GM19452 (cell line): ENCODE results near the gene TMCC1.
A peak's percentile ranks its signal among the peaks of the same experiment; 100 is the strongest.
"Not testable (repeated sequence)": the region's sequence is repeated elsewhere in the genome, so short reads cannot be mapped to it uniquely, and the experiment has no call there.

Experiments used
- ATAC-seq: cut with Tn5 transposase; IDR thresholded peaks from one replicate; pipeline ENCODE4 v1.9.1; 2021; ENCODE audit not compliant: unreplicated experiment

TMCC1 gene

DNA sequence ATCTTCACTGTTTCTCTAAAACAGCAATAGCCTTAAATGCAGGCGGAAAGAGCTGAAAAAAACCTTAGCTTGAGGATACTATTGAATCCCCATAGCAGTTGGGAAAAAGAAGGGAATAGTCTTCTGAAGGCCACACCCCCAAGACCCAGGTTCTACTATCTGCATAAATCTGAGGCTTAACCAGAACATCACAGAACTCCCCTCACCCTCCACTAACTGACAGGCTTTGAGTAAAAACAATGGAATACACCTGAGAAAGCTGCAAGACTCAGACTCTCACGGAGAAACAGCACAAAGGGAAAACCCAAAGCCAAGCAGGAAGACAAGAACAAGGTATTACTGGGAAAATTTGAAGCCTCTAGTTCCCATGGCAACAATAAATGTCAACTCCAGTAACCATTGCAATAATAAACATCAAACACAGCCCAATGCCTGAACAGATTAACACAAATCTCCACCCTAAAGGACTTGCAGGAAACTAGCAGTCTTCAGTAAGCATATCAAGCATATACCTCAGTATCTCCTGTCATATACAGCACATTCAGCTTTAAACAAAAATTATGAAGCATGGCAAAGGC lies 56.4 kb downstream of the TMCC1 start:
- ATAC-seq: no peak

DNA sequence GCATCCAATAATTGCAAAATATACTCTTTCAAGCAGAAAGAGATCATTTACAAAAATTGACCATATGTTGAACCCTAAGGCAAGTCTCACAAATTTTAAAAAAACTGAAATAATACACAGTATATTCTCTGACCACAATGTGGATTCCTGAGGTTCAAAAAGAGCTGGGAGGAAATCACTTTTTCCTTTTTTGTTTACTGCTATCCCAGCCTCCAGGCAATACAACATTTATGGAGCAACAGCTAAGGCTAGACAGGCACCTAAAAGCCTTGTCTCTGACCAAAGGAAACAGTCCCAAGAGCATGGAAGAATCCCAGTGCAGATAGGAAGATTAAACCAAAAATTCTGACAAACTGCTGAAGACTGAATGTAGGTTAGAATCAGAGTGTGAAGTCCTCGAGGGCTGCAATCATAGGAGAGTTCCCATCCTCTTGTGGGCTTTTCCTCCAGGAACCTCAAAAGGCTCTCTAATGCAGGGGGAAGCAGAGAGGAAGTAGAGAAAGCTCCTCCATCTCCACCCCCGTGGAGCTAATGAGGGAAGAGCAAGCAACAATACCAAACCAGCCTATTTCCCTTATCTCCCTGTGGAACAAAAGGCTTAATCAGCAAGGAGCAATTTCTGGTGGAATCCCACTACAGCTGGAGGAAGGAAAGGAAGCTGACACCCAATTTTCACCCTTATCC lies 57.0 kb downstream of the TMCC1 start:
- ATAC-seq: no peak

DNA sequence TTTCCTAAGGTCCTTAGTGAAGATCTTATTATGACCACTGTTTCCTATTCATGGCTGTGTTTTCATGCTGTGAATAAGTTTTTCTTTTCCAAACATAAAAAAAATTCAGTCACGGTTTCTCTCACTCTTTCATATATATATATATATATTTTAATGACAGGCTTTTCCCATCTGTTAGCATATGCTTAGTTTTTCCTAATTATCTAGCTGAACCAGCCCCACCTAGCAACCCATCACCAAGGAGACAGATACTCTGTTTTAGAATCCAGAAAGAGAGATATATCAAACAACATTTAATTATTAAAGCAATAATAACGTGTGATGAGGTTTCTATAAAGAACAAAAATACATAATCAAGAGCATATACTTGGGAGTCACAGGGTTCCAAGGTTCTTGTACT lies 58.3 kb downstream of the TMCC1 start:
- no peak for ATAC-seq

DNA sequence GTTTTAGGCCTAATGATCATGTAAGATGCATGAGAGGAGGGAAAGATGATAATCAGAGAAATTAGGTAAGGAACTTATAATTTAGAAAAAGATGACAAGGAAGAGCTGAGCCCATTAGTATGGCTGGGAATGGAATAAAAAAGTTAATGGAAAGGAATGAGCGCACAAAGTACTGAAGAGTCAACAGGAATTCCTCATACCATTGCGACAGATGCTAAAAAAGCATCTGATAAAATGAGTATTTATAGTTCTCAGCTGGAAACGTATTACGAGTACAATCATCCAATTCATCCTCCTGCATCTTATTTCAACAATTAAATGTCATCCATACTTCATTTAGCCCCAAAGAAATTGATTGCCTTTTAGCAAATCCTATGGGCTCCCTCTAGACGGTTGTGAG lies 58.9 kb downstream of the TMCC1 start:
- no peak for ATAC-seq

DNA sequence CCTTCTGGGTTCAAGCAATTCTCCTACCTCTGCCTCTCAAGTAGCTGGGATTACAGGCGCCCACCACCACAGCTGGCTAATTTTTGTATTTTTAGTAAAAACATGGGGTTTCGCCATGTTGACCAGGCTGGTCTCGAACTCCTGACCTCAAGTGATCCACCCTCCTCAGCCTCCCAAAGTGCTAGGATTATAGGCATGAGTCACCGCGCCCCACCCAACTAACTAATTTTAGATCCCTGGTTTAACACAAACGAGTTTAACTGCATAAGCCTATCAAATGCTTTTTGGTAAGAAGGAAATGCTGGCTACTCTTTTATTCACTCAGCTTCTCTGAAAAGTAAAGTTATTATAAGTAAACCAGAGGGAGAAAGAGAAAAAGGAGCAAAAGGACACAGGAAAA lies 61.6 kb downstream of the TMCC1 start:
- ATAC-seq: not testable (repeated sequence)

DNA sequence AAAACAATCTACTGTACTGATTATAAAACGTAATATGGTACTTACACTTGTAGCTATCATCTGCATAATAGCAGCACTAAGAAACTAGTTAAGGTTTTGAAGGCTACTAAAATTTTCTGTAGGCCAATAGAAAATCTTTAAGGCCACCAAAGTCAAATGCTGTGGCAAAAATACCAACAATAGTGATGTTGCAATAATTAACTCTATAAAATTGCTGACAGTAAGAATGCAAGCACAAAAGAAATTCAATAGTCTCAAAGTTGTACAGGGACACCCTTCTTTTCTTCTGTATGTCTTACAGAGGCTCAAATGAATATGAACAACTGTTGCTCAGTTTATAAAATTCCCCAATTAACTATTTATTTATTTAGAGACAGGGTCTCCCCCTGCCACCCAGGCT lies 62.0 kb downstream of the TMCC1 start:
- ATAC-seq: no peak

DNA sequence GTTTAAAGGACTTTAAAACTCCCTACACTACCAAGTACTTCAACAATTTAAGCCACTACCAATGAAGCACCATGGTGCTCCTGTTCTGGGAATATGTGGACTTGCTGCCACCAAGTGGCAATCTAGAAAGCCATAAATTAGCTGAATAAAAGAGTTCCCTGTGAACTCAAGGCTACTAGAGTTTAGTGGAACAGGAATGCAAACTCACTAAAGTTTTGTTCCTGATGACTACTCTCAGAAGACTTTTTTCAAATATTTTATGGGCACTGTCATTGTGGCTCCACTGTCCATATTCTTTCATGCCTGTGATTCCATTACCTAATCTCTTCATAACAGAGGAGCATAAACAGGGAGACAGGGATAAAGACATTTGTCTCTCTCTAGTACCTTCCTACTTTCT lies 63.9 kb downstream of the TMCC1 start:
- ATAC-seq: no peak

DNA sequence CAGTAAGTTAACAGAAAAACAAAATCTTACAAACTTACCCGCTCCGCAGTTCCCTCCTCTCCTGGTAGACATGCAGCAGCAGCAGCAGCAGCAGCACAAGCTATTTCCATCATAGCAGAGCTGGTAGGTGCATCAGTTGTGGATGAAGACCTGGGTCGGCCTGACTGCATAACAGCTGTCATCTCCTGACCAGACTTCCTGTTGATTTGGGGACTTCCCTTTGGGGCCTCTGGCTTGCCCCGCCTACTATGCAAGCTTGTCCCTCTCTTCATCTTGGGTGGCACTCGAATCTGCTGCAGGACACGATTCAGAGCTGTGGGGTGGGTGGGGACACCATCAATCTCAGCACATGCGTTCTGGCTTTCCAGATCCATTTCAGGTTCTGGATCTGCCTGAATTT lies 65.7 kb downstream of the TMCC1 start:
- peak; percentile 82 for ATAC-seq

DNA sequence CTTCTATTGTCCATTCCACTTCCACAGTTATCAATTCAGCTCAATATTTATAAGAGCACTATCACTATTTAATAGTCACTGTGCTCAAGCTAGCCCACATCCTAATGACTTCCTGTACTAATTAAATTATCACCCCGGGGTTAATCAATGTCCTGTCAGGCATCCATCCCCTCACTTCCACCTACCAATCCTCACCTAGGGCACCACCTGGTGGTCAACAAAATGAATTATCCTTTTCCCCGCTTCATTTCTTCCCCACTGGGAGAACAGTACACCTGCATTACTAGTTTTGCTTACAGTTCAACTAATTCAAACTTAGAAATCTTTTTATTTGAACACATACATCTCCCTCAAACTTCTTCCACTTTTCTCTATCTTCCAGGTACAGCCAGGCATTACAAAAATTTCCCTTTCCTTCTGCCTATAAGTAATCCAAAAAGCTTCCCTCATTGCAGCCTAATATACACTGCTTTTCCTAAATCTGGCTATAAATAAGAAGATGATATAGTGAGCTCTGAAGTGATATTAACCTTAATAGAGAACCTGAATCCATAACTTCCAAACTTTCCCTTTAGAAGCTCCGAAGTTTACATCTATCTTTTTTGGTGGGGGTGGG lies 68.5 kb downstream of the TMCC1 start:
- ATAC-seq: no peak

DNA sequence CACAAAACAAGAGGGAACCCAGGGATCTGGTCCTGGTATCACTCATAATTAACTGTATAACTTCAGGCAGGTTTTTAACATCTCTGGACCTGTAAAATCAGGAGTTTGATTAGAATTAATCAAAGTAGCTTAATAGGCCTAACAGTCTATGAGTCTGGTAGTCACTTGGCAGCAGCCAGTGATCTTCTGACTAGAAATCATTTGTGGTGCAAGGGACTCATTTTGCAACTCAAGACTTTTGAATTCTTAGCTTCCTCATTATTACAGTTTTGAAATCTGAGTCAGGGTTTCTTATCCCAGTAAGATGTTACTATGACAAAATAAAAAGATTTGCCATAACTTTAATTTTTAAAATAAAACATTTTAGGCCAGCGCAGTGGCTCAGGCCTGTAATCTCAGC lies 70.8 kb downstream of the TMCC1 start:
- no peak for ATAC-seq

DNA sequence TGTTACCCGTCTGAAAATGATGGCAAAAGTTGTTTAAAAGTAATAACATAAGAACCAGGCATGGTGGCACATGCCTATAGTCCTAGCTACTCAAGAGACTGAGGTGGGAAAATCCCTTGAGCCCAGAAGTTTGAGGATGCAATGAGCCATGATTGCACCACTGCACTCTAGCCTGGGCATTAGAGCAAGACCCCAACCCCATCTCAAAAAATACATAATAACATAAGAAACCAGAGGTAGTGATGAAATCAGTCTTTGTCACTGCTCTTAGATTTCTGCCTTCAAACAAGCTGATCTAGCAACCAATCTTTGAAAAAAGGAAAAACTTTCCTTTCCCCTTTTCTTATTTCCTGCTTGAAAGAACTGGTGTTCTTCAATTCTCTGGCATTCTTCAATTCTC lies 71.3 kb downstream of the TMCC1 start:
- no peak for ATAC-seq

DNA sequence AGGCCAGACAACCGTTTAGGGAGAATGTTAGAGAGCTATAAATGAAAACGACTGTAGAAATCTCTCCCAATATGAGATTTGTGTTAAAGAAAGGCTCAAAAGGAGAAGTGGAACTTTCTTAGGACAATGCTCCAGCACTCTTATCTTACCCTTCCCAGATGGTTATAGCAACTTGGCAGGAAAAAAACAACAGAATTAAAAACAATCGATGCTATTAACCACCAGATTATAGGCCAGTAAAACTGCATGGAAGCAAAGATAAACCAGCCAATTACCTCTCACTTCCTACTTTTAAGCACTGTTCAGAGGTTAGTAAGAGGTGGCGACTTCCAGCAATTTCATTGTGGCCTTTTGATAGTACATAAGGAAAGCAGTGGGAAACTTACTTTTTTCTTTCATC lies 72.9 kb downstream of the TMCC1 start:
- ATAC-seq: no peak

DNA sequence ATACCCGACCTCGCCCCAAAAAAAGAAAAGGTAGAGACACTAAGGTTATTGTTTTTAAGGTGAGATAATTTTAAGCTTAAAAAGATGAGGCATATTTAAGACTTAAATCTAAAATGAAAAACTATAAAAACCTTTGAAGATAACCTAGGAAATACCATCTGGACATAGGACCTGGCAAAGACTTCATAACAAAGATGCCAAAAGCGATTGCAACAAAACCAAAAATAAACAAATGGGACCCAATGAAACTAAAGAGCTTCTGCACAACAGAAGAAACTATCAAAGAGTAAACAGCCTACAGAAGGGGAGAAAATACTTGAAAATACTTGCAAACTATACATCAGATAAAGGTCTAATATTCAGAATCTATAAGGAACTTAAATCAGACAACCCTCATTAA lies 80.9 kb downstream of the TMCC1 start:
- ATAC-seq: no peak

DNA sequence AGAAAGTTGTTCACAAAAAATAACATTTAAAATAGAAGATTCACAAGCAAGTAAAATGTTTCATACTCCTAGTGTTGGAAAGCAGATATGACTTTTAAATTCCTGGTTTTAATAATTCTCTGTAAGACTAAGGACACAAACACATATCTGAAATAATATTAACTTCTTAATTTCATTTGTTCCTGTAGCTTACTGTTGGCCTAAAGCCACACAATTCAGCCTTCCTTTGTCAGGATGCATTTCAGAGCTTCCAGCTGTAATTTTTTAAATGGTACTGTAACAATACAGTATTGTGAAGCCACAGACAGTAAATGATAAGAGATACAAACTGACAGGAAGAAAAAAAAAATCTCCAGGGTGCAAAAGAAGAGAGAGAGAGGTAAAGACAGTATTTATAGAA lies 84.2 kb downstream of the TMCC1 start:
- ATAC-seq: no peak

DNA sequence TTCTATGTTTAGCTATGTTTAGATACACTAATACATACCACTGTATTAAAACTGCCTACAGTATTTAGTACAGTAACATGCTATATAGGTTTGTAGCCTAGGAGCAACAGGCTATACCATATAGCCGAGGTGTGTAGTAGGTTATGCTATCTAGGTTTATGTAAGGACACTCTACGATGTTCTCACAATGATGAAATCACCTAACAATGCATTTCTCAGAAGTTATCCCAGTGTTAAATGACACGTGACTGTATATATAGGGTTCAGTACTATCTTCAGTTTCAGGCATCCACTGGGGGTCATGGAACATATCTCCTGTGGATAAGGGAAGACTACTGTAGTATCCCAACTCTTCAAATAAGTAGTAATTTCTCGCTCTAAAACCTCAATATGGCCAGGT lies 97.4 kb downstream of the TMCC1 start:
- no peak for ATAC-seq

DNA sequence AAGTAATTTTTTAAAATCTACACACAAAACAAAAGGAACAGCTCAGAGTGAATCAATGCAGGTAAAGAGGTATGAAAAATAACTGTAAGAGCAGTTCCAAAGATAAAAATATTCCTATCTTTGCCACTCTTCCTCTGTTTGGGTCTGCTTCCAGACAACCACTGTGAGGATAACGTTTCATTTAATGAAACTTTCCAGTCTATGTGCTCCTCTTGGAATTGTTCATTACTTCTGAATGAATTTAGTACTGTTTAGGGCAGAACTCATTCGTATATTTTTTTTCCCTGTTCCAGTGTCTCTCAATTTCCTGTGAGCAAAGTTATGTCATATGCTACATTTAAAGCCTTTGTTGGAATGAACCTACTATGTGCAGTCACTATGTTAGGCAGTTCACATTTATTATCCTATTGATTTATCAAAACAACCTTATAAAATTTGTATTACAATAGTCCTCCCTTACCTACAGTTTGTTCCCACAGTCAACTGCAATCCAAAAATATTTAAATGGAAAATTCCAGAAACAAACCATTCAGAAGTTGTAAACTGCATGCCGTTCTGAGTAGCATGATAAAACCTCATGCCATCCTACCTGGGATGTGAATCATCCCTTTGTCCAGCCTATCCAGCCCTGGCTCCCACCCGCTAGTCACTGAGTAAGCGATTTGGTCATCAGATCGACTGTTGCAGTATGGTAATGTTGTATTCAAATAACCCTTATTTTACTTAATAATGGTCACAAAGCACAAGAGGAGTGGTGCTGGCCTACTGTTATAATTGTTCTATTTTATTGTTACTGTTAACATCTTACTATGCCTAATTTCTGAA lies 98.1 kb downstream of the TMCC1 start:
- ATAC-seq: no peak

DNA sequence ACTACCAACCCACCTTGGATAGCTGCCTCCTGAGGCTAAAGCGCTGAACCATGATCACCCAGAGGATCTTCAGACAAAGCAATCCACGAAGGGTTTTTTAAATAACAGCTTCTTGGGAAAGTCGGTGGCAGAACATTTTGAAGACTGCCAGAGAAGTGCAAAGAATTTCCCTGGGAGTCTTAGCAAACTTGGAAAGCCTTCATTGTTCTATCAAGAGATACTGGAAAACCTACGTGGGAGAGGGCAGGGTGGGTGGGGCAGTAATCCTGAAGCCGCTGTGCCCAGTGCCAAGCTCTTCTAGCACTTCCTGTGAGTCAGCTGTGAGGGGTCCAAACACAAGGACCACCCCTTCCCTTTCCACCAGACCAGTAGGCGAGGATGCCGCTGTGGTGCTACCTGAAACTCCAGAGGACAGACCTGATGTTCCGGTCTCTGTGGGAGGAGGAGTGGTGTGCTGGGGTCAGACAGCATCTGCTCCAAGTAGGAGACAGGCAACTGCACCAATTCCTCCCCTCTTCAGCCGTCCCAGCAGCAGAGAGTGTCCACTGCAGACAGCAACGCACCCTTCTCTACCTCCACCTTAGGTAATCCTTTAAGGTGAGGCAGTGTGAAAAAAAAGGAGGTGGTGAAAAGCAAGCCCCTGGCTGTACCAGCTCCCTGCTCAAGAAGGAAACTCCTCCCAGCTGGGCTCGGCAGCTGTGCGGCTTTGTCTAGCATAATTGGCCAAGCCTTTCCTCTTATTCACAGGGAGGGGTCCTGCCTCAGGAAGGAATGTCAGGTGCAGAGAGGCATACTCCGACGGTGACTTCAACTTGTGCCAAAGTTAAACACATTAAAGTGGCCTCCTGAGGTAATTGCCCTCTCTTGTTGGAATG lies 99.0 kb downstream of the TMCC1 start:
- ATAC-seq: no peak

DNA sequence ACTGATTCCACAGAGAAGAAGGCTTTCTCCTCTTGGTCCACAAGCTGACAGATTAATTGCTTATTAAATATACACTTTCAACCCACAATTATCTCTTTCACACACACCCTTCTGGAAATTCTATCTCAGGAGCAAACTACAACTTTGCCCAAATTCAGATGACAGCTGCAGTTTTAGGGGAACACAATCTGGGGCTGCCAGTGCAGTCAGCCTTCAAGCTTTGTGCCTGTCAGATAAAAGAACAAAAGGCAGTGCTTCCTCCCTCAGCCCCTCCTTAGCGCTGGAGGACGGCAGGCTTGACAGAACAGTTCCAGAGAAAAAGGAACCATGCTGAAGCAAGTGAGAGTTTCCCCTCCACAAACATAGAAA lies 99.6 kb downstream of the TMCC1 start:
- ATAC-seq: no peak

DNA sequence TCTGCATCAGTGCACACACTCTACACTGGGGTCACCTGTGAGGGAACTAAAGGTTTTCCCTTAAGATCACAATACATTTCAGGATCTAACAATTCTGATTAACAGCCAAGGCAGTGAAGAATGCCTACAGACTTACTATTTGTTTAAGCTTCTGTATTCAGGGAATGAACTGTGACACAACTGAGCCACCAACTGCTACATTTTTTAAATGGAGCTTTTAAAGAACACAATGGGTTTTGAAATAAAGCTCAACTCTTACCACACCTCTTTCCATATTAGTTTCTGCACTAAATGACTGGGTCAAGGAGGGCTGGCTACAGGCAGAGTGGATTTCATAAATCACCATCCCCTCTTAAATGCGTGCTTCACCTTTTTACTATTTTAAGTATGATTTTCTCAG lies 100.2 kb downstream of the TMCC1 start:
- ATAC-seq: no peak

DNA sequence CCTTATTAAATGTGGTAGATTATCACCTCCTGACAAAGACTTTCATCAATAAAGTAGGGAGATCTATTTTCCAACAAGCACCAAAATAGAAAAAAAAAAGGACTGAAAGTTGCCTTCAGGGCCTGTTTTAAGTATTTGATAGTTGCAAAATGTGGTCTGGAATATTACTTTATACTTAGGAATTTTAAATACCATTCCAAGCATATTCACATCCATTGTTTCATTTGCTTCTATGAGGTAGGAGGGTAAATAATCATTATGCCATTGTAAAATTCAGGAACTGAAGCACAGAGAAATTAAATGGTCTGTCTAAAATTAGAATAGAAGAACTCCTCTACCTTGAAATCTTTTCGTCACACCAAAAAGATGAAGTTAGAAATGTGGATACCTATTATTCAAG lies 110.0 kb downstream of the TMCC1 start:
- no peak for ATAC-seq

DNA sequence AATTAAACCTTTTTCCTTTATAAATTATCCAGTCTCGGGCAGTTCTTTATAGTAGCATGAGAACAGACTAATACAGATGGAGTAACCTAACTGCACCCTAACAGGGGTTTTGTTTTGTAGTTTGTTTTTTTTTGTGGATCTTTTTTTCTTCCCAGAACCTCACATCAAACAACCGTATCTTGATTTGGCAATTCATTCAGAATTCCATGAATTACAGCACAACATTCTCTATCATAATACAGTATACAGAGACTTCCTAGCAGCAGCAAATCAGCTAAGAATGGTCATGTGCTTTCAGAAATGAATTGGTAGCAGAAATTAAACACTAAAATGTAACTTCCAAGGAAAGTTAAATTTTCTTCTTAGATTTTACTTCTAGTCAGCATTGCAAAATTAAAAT lies 114.6 kb downstream of the TMCC1 start:
- ATAC-seq: no peak
